GM12891 (cell line): ENCODE data around the gene NHLRC2.

ENCODE experiments used
- PAX5 ChIP-seq: IDR thresholded peaks from 2 replicates; pipeline ENCODE4 v1.6.1; 2011; ENCODE audit warnings: low read length, moderate library complexity, mild to moderate bottlenecking; ENCODE audit not compliant: insufficient read depth, severe bottlenecking
- POLR2A ChIP-seq: IDR thresholded peaks from 2 replicates; pipeline ENCODE4 v1.6.1; 2011; ENCODE audit warnings: low read depth, low read length, control low read depth
- POLR2AphosphoS5 ChIP-seq: IDR thresholded peaks from 2 replicates; pipeline ENCODE4 v1.6.1; 2011; ENCODE audit warnings: low read depth, low read length, control low read depth

- TF ChIP-seq PAX5: no peak
- TF ChIP-seq POLR2AphosphoS5: no peak
- no peak for TF ChIP-seq POLR2A
These were observed 34.0 kb upstream of the NHLRC2 start for GRCh38 chr10:113820507-113820906.
